Measurements from ENCODE around the gene GRK6. TPM values are rescaled to one million over a fixed set of nuclear protein-coding genes. Genes with fewer than 3 reads are reported as not detected.

The GRK6 gene
- total RNA-seq, 1 donor from 2014 or later, result 46.4 TPM

- Histone ChIP-seq H3K27me3 (ENCODE audit: control insufficient read depth, insufficient read depth, low read length) (no peaks in the 10 kb centered on the region), H3K36me3 (ENCODE audit: control insufficient read depth, insufficient read depth, low read length) (no peaks in the 10 kb centered on the region), H3K4me3 (ENCODE audit: low read depth, low read length) (no peak overlapping the region)
- TF ChIP-seq CTCF (IDR thresholded peaks at IDR 0.05; ENCODE audit: insufficient read depth, low read length, poor library complexity, severe bottlenecking), result no peak
- DNase-seq (ENCODE audit: low read depth), result no peak
Measured at GRCh38 chr5:177444106-177445051, 17.9 kb downstream of the GRK6 start.

- no peak for TF ChIP-seq CTCF (IDR thresholded peaks at IDR 0.05; ENCODE audit: insufficient read depth, low read length, poor library complexity, severe bottlenecking)
- Histone ChIP-seq H3K36me3 (ENCODE audit: control insufficient read depth, insufficient read depth, low read length) (no peaks in the 10 kb centered on the region), H3K27me3 (ENCODE audit: control insufficient read depth, insufficient read depth, low read length) (no peaks in the 10 kb centered on the region), H3K4me3 (ENCODE audit: low read depth, low read length) (no peak overlapping the region)
- DNase-seq (ENCODE audit: low read depth), result no peak
Measured at GRCh38 chr5:177445052-177445916, 18.8 kb downstream of the GRK6 start.

DNA sequence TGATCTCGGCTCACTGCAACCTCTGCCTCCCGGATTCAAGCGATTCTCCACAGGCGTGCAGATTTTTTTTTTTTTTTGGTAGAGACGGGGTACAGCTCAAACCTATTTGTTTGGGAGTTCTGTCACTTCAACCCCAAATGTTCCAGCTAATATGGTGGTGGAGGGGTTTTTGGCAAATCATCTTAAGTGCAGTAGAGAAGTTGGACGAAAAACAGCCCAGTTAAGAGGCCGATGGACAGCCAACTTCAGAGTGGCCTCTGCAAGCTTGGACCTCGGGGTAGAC, 19.4 kb downstream of the GRK6 start:
- TF ChIP-seq CTCF (IDR thresholded peaks at IDR 0.05; ENCODE audit: insufficient read depth, low read length, poor library complexity, severe bottlenecking), result no peak
- H3K4me3 ChIP-seq (ENCODE audit: low read depth, low read length), result peak overlapping the region; percentile 58
- DNase-seq (ENCODE audit: low read depth), result no peak
- H3K27me3 ChIP-seq (ENCODE audit: control insufficient read depth, insufficient read depth, low read length), result no peaks in the 10 kb centered on the region
- H3K36me3 ChIP-seq (ENCODE audit: control insufficient read depth, insufficient read depth, low read length), result no peaks in the 10 kb centered on the region

GRCh38 chr5:177446200-177447065, 20.0 kb downstream of the GRK6 start, which contains the start of gene PRR7:
Gene PRR7 (plus strand): TSS chr5:177446814. CDS start chr5:177455068, 8,254 bp downstream.
- no peak for TF ChIP-seq CTCF (IDR thresholded peaks at IDR 0.05; ENCODE audit: insufficient read depth, low read length, poor library complexity, severe bottlenecking)
- H3K36me3 ChIP-seq (ENCODE audit: control insufficient read depth, insufficient read depth, low read length), result no peaks in the 10 kb centered on the region
- H3K4me3 ChIP-seq (ENCODE audit: low read depth, low read length), result peak within 1 kb of the TSS; percentile 58
- no peaks in the 10 kb centered on the region for H3K27me3 ChIP-seq (ENCODE audit: control insufficient read depth, insufficient read depth, low read length)
- no peak for DNase-seq (ENCODE audit: low read depth)

- no peaks in the 10 kb centered on the region for H3K27me3 ChIP-seq (ENCODE audit: control insufficient read depth, insufficient read depth, low read length)
- TF ChIP-seq CTCF (IDR thresholded peaks at IDR 0.05; ENCODE audit: insufficient read depth, low read length, poor library complexity, severe bottlenecking), result no peak
- H3K36me3 ChIP-seq (ENCODE audit: control insufficient read depth, insufficient read depth, low read length), result no peaks in the 10 kb centered on the region
- DNase-seq (ENCODE audit: low read depth), result no peak
- H3K4me3 ChIP-seq (ENCODE audit: low read depth, low read length), result peak overlapping the region; percentile 58
Measured at GRCh38 chr5:177447066-177447610, 20.7 kb downstream of the GRK6 start.

All from kidney epithelial cell (primary cell).